HepG2 (cell line): Measurements from ENCODE around the gene C6orf136. TPM values are rescaled to one million over a fixed set of nuclear protein-coding genes. Genes with fewer than 3 reads are reported as not detected.

Source experiments
- AKNA ChIP-seq: sonication (generic); formaldehyde crosslinking; IDR thresholded peaks from 2 replicates; pipeline ENCODE4 v1.4.0; 2020; ENCODE audit warnings: missing genetic modification reagents, borderline replicate concordance
- DNMT1 ChIP-seq: sonication (generic); formaldehyde crosslinking; IDR thresholded peaks from 2 replicates; pipeline ENCODE4 v1.5.1; 2020; ENCODE audit warnings: mild to moderate bottlenecking, missing genetic modification reagents
- DNMT3B ChIP-seq: conservative IDR thresholded peaks from 2 replicates; pipeline ENCODE4 v1.6.1; 2016; ENCODE audit warnings: missing biosample characterization, control low read depth
- GMEB2 ChIP-seq: IDR thresholded peaks from 2 replicates; pipeline ENCODE4 v1.6.1; 2016; ENCODE audit warnings: missing biosample characterization, missing genetic modification reagents, low read depth
- MTERF4 ChIP-seq: sonication (generic); formaldehyde crosslinking; IDR thresholded peaks from 2 replicates; pipeline ENCODE4 v1.8.0; 2023; ENCODE audit warnings: mild to moderate bottlenecking, missing genetic modification reagents
- MXI1 ChIP-seq: IDR thresholded peaks from 3 replicates; pipeline ENCODE4 v1.6.1; 2012; ENCODE audit warnings: low read depth, low read length, inconsistent platforms, borderline replicate concordance
- NFKBIZ ChIP-seq: IDR thresholded peaks from 2 replicates; pipeline ENCODE4 v1.6.1; 2018; ENCODE audit warnings: missing genetic modification reagents, missing compliant biosample characterization
- PITX1 ChIP-seq: sonication (generic); formaldehyde crosslinking; IDR thresholded peaks from 2 replicates; pipeline ENCODE4 v1.5.1; 2020; ENCODE audit warnings: mild to moderate bottlenecking, missing genetic modification reagents
- RORA ChIP-seq: sonication (generic); formaldehyde crosslinking; IDR thresholded peaks from 2 replicates; pipeline ENCODE4 v1.5.0; 2020; ENCODE audit warnings: mild to moderate bottlenecking, missing genetic modification reagents, moderate library complexity
- RXRB ChIP-seq: IDR thresholded peaks from 2 replicates; pipeline ENCODE4 v1.6.1; 2016; ENCODE audit warnings: borderline replicate concordance, missing genetic modification reagents, missing compliant biosample characterization
- SMC3 ChIP-seq: IDR thresholded peaks from 2 replicates; pipeline ENCODE4 v1.6.1; 2011; ENCODE audit warnings: low read length, improper control_type of control experiment
- SNRNP70 ChIP-seq: fragments of 200-400 bp; formaldehyde crosslinking; IDR thresholded peaks from 2 replicates; pipeline ENCODE4 v1.6.1; 2017; ENCODE audit warnings: mild to moderate bottlenecking, low read depth, low read length, moderate library complexity
- TAF1 ChIP-seq: sonication (generic); formaldehyde crosslinking; IDR thresholded peaks from 2 replicates; pipeline ENCODE4 v1.4.0; 2020; ENCODE audit warnings: missing genetic modification reagents
- TP53 ChIP-seq: sonication (generic); formaldehyde crosslinking; conservative IDR thresholded peaks from 2 replicates; pipeline ENCODE4 v1.4.0; 2020; ENCODE audit warnings: missing genetic modification reagents
- ZBTB1 ChIP-seq: sonication (generic); formaldehyde crosslinking; IDR thresholded peaks from 2 replicates; pipeline ENCODE4 v1.4.0; 2020; ENCODE audit warnings: missing genetic modification reagents, borderline replicate concordance
- ZBTB7A ChIP-seq: sonication (generic); formaldehyde crosslinking; IDR thresholded peaks from 2 replicates; pipeline ENCODE4 v1.8.0; 2022; ENCODE audit warnings: mild to moderate bottlenecking, missing genetic modification reagents
- ZFP36L1 ChIP-seq: sonication (generic); formaldehyde crosslinking; IDR thresholded peaks from 2 replicates; pipeline ENCODE4 v1.8.0; 2022; ENCODE audit warnings: mild to moderate bottlenecking, missing genetic modification reagents, moderate library complexity
- ZNF331 ChIP-seq: sonication (generic); formaldehyde crosslinking; IDR thresholded peaks from 2 replicates; pipeline ENCODE4 v1.4.0; 2020; ENCODE audit warnings: missing genetic modification reagents
- ZNF382 ChIP-seq: sonication (generic); formaldehyde crosslinking; IDR thresholded peaks from 2 replicates; pipeline ENCODE4 v1.5.0; 2020; ENCODE audit warnings: missing genetic modification reagents, mild to moderate bottlenecking, borderline replicate concordance
- ZNF615 ChIP-seq: sonication (generic); formaldehyde crosslinking; IDR thresholded peaks from 2 replicates; pipeline ENCODE4 v1.5.0; 2020; ENCODE audit warnings: mild to moderate bottlenecking, missing genetic modification reagents, borderline replicate concordance
- ZNF713 ChIP-seq: sonication (generic); formaldehyde crosslinking; IDR thresholded peaks from 2 replicates; pipeline ENCODE4 v1.4.0; 2020; ENCODE audit warnings: mild to moderate bottlenecking, missing genetic modification reagents
- polyA plus RNA-seq, 8 experiments: library from polyadenylated mRNA; depleted of rRNA in 3 of 8; stranded (reverse) in 7 of 8; unstranded in 1 of 8; fragments of >200 nt; fragmentation: Illumina TruSeq in 4 of 8; extraction: Trizol in 4 of 8; gene quantifications; 2 replicates each; pipeline versions ENCODE4 v1.2.1 to v1.2.3, GENCODE V29; 2011 to 2016; ENCODE audit warnings: low read depth in 4 of 8, missing spikeins in 1 of 8, mixed read lengths in 1 of 8; ENCODE audit not compliant: insufficient read depth in 1 of 8
- total RNA-seq, 5 experiments: library from RNA; depleted of rRNA; stranded (reverse); fragments of >200 nt; fragmentation: Illumina TruSeq; extraction: Trizol; gene quantifications; 2 replicates each; pipeline ENCODE4 v1.2.3, GENCODE V29; 2016; ENCODE audit warnings: low read depth in 1 of 5

Gene C6orf136
- total and polyA plus RNA-seq, 2 of the 13 experiments (the other 11 are each of a cell fraction or from before 2014, with no cell fraction given), result 12.0 to 26.2 TPM

- peak; percentile 90 for TF ChIP-seq TAF1 (CRISPR knock-in tag)
- peak; percentile 72 for TF ChIP-seq ZBTB7A (CRISPR knock-in tag)
- TF ChIP-seq DNMT3B (CRISPR knock-in tag), result no peak; the same call in 1 of the 2 replicates
- no peak for TF ChIP-seq ZNF382
- no peak for TF ChIP-seq ZBTB1
- TF ChIP-seq RXRB (CRISPR knock-in tag), result peak; percentile 19; the same call in 1 of the 2 replicates
- no peak for TF ChIP-seq ZFP36L1
- no peak for TF ChIP-seq DNMT1 (CRISPR knock-in tag)
- no peak for TF ChIP-seq SMC3
- 0 out of 2 replicates have a peak, but pooled peaks have one; percentile 23 for TF ChIP-seq NFKBIZ (CRISPR knock-in tag)
- TF ChIP-seq ZNF713 (CRISPR knock-in tag), result 0 out of 2 replicates have a peak, but pooled peaks have one; percentile 87
- no peak for TF ChIP-seq ZNF615
- TF ChIP-seq SNRNP70, result no peak
- peak; percentile 90 for TF ChIP-seq MTERF4 (CRISPR knock-in tag)
- TF ChIP-seq TP53 (CRISPR knock-in tag), result peak; percentile 88; the same call in 1 of the 2 replicates
- TF ChIP-seq PITX1 (CRISPR knock-in tag), result peak; percentile 77
- peak; percentile 40 for TF ChIP-seq ZNF331
- no peak for TF ChIP-seq AKNA (CRISPR knock-in tag)
- peak; percentile 98 for TF ChIP-seq MXI1
- TF ChIP-seq GMEB2, result peak; percentile 80
- TF ChIP-seq RORA (CRISPR knock-in tag), result no peak
These were observed 29.2 kb upstream of the C6orf136 start, which contains the start of gene MRPS18B (continued) for GRCh38 chr6:30617565-30618269.
